Measurements from ENCODE around the gene ANLN. TPM values are rescaled to one million over a fixed set of nuclear protein-coding genes. Genes with fewer than 3 reads are reported as not detected.

Gene ANLN
- total and polyA plus RNA-seq, 2 donors (not counting 3 experiments of a cell fraction or from before 2014, with no cell fraction given): 28.5 to 119 TPM

- H3K4me2 ChIP-seq (ENCODE audit: insufficient read depth, low read length): no peak overlapping the region
- BruUV-seq (replicated peaks): no TSS peak
- peaks cover 0 to 2% of the 10 kb centered on the region in 2 experiments for H3K27me3 ChIP-seq (ENCODE audit: control insufficient read depth in 2 of 2, insufficient read depth in 2 of 2, low read length in 2 of 2)
- H3K4me3 ChIP-seq (replicated peaks in 1 of 3; ENCODE audit: insufficient read depth in 1 of 3, low read depth in 1 of 3, low read length in 3 of 3): no peak overlapping the region
- intact Hi-C loops (cut with micrococcal nuclease) (no loop called here), dilution Hi-C loops (cut with MboI; ENCODE audit: extremely low pct_ligation_motif_present, low sequenced_read_pairs) (no loop called here)
- no peak overlapping the region for H2AFZ ChIP-seq (ENCODE audit: low read depth, low read length)
- TF ChIP-seq MYC (IDR thresholded peaks at IDR 0.05; ENCODE audit: low read depth, low read length) (no peak), FOS (IDR thresholded peaks at IDR 0.05; ENCODE audit: borderline replicate concordance, insufficient read depth, low read length) (no peak), GATA2 (IDR thresholded peaks at IDR 0.05; ENCODE audit: insufficient read depth, insufficient read length, low read depth, low read length) (no peak), MAX (IDR thresholded peaks at IDR 0.05; ENCODE audit: insufficient read depth, insufficient read length) (no peak), POLR2AphosphoS5 (IDR thresholded peaks at IDR 0.05; ENCODE audit: insufficient read depth, low read depth, low read length) (no peak), POLR2A (IDR thresholded peaks at IDR 0.05; ENCODE audit: low read depth, low read length) (no peak), EZH2 (IDR thresholded peaks at IDR 0.05; ENCODE audit: borderline replicate concordance, low read depth, low read length, severe bottlenecking) (no peak), JUN (IDR thresholded peaks at IDR 0.05; ENCODE audit: borderline replicate concordance, insufficient read depth, insufficient read length, low read depth) (no peak), CTCF (IDR thresholded peaks at IDR 0.05; ENCODE audit: extremely low read depth in 1 of 2, insufficient read depth in 1 of 2, low read depth in 1 of 2, low read length in 2 of 2) (no peak)
- DNase-seq (ENCODE audit: low read depth, low spot score) (no peak), FAIRE-seq (no peak)
- ChIA-PET POLR2A (no interaction called here), CTCF (interaction anchor here (1.6 to 1.7 kb wide), 2 partner anchors 53 to 69 kb away, joined by 4 to 5 read pairs; no protein-coding TSS in a partner anchor)
- H3K9me3 ChIP-seq (replicated peaks; ENCODE audit: control insufficient read depth, insufficient read depth, low read length): no peaks in the 10 kb centered on the region
- H3K4me1 ChIP-seq (ENCODE audit: control insufficient read depth, extremely low read depth, insufficient read depth, low read length): peaks cover 21% of the 10 kb centered on the region
- no peaks in the 10 kb centered on the region for H3K9me1 ChIP-seq (replicated peaks; ENCODE audit: control insufficient read depth, extremely low read depth, insufficient read depth, low read length)
- no peaks in the 10 kb centered on the region for H4K20me1 ChIP-seq (replicated peaks; ENCODE audit: control insufficient read depth, extremely low read depth, insufficient read depth, low read length)
- no peaks in the 10 kb centered on the region for H3K36me3 ChIP-seq (ENCODE audit: control insufficient read depth in 2 of 2, extremely low read depth in 1 of 2, insufficient read depth in 2 of 2, low read length in 2 of 2)
- H3K79me2 ChIP-seq (ENCODE audit: control insufficient read depth, insufficient read depth, low read length): peaks cover 36% of the 10 kb centered on the region
- no peak overlapping the region for H3K27ac ChIP-seq (ENCODE audit: insufficient read depth, low read depth, low read length)
- no peak overlapping the region for H3K9ac ChIP-seq (replicated peaks; ENCODE audit: extremely low read depth, insufficient read depth, low read length)
These were observed 1.2 kb upstream of the ANLN start for GRCh38 chr7:36388423-36388822.

Measured in endothelial cell of umbilical vein (primary cell).